Smooth muscle cell of trachea (primary cell): ENCODE results near the gene ANAPC5. TPM values are rescaled to one million over a fixed set of nuclear protein-coding genes. Genes with fewer than 3 reads are reported as not detected.

ENCODE experiments used
- total RNA-seq: library from RNA; depleted of rRNA; stranded (reverse); fragments of >200 nt; gene quantifications from 2 replicates; pipeline ENCODE4 v1.2.1, GENCODE V29; 2014

The ANAPC5 gene
- 139 and 167 TPM in 2 replicates for total RNA-seq

GRCh38 chr12:121351820-121352681 lies at the start of gene ANAPC5:
Gene ANAPC5, minus strand, starts transcription at chr12:121352411. Its CDS starts 71 bp downstream, at chr12:121352340.

DNA sequence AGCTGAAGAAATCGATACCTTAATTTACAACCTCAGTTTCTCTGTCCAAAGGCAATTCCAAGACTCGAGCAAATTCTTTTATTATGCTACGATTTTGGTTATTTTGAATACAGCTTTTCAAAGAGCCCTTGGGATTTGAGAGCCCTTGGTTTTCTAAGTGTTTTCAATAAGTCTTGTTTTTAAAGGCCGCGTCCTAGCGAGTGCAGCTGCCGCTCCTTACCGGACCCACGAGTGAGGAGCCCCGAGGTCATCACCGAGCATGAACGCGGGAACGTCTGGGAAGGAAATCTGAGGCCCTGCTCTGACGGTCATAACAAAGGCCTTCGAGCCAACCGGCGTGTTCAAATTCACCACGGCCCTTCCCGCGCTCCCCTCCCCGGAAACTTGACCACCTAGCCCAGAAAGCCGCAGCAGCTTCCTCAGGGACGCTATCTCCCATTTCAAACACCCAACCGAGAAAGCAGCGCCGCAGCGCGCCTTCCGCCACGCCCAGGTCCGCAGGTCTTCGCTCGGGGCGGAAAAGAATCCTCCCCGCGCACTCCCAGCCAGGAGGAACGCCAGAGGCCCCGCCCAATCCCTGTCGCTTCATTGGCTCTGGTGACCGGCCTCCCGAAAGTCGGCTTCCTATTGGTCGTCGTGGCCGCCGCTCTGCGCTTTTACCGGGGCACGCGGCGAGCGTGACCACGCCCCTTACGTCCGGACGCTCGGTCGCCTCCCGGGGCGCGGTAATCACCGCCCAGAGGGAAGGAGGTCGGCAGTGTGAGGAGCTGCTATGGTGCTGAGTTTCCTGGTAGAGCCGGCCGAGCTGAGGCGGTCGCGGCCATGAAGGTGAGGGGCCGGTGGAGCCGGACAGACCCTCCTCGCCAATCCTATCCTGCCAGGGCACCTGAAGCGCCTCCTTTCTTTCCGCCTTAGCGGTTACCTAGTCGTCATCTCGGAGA lies 47.5 kb upstream of the ANAPC5 start, which contains the start of gene RNF34:
Gene RNF34 (plus strand): TSS at position 728 of the 941 bp plus-strand sequence. CDS start 95 bp downstream, at position 823.

DNA sequence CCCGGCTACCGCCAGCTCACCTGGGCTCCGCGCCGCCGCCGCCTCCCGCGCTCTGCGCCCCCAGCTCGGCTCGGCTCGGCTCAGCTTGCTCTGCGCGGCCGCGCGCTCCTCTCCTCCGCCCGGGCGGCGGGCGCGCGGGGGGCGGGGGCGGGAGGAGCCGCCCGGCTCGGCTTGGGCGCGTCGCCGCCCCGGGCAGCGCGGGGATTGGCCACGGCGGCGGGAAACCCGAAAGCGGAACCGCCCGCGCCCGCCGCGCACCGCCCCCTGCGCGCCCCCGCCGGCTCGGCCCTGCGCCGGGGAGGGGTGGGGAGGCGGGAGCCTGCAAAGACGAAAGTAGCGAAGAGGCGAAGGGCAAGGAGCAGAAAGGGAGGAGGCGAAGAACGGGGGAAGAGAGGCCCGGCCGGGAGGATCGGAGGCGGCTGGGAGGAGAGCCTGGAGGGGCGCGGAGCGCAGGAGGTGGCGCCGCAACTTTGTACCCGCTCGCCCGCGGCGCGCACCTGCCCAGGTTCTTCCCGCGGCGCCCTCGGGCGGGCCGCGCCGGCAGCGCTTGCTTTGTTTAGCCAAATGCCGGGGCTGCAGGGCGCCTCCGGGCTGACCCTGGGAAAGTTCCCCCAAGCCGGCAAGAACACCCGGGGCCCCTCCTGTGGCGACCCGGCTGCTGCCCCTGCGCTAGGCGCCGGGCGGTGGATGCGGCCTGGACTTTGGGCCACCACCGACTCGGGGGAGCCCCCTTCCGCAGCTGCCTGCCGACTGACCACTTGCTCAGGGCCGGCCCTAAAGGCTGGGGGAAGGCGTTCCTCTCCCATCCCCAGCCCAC lies 55.4 kb downstream of the ANAPC5 start, which contains the start of gene CAMKK2:
Gene CAMKK2 (minus strand): TSS at position 92 of the 817 bp plus-strand sequence. CDS start 22,183 bp downstream, outside the sequence.

Other genes with a start within 250 kb of the ANAPC5 start
- 3.8 and 4.6 TPM in 2 replicates for gene P2RX7, start 219.5 kb downstream of the ANAPC5 start, total RNA-seq
- gene P2RX4, start 142.3 kb downstream of the ANAPC5 start, total RNA-seq: 14.7 and 24.9 TPM in 2 replicates
- gene CAMKK2, start 55.7 kb downstream of the ANAPC5 start, total RNA-seq: 20.1 and 25.0 TPM in 2 replicates
- 47.5 and 50.2 TPM in 2 replicates for gene RNF34, start 47.7 kb upstream of the ANAPC5 start, total RNA-seq
- 41.7 and 47.5 TPM in 2 replicates for gene KDM2B, start 228.6 kb upstream of the ANAPC5 start, total RNA-seq